ENCODE data around the gene SLC25A23.

SLC25A23 gene

GRCh38 chr19:6482343-6482686 lies 22.7 kb upstream of the SLC25A23 start:
- no peak overlapping the region for H3K4me3 ChIP-seq (ENCODE audit: low read depth, low read length)
- no peak for DNase-seq (ENCODE audit: low read depth)

GRCh38 chr19:6481541-6482342 lies 22.1 kb upstream of the SLC25A23 start, which contains the start of gene DENND1C:
Gene DENND1C (minus strand): TSS chr19:6481787. CDS start chr19:6481695, 92 bp downstream.
- no peak within 1 kb of the TSS for H3K4me3 ChIP-seq (ENCODE audit: low read depth, low read length)
- DNase-seq (ENCODE audit: low read depth): no peak

GRCh38 chr19:6480848-6481415 lies 21.3 kb upstream of the SLC25A23 start:
- H3K4me3 ChIP-seq (ENCODE audit: low read depth, low read length): no peak overlapping the region
- DNase-seq (ENCODE audit: low read depth): no peak

GRCh38 chr19:6479836-6480398 lies 20.3 kb upstream of the SLC25A23 start:
- no peak for DNase-seq (ENCODE audit: low read depth)
- H3K4me3 ChIP-seq (ENCODE audit: low read depth, low read length): no peak overlapping the region

GRCh38 chr19:6478815-6479214 lies 19.2 kb upstream of the SLC25A23 start:
- no peak overlapping the region for H3K4me3 ChIP-seq (ENCODE audit: low read depth, low read length)
- no peak for DNase-seq (ENCODE audit: low read depth)

- no peak for DNase-seq (ENCODE audit: low read depth)
- peak overlapping the region; percentile 27 for H3K4me3 ChIP-seq (ENCODE audit: low read depth, low read length)
Observed at GRCh38 chr19:6476896-6477431, 17.4 kb upstream of the SLC25A23 start.

- DNase-seq (ENCODE audit: low read depth): no peak
- peak overlapping the region; percentile 27 for H3K4me3 ChIP-seq (ENCODE audit: low read depth, low read length)
Observed at GRCh38 chr19:6476155-6476895, 16.7 kb upstream of the SLC25A23 start.

GRCh38 chr19:6475321-6476108 lies 15.9 kb upstream of the SLC25A23 start:
- no peak for DNase-seq (ENCODE audit: low read depth)
- H3K4me3 ChIP-seq (ENCODE audit: low read depth, low read length): no peak overlapping the region

- no peak for DNase-seq (ENCODE audit: low read depth)
- H3K4me3 ChIP-seq (ENCODE audit: low read depth, low read length): no peak overlapping the region
Observed at GRCh38 chr19:6473647-6474046, 14.1 kb upstream of the SLC25A23 start.

GRCh38 chr19:6472713-6473112 lies 13.1 kb upstream of the SLC25A23 start:
- no peak for DNase-seq (ENCODE audit: low read depth)
- no peak overlapping the region for H3K4me3 ChIP-seq (ENCODE audit: low read depth, low read length)

- no peak for DNase-seq (ENCODE audit: low read depth)
- H3K4me3 ChIP-seq (ENCODE audit: low read depth, low read length): no peak overlapping the region
Observed at GRCh38 chr19:6471076-6471475, 11.5 kb upstream of the SLC25A23 start.

GRCh38 chr19:6470173-6470572 lies 10.6 kb upstream of the SLC25A23 start:
- H3K4me3 ChIP-seq (ENCODE audit: low read depth, low read length): no peak overlapping the region
- no peak for DNase-seq (ENCODE audit: low read depth)

- DNase-seq (ENCODE audit: low read depth): no peak
- no peak overlapping the region for H3K4me3 ChIP-seq (ENCODE audit: low read depth, low read length)
Observed at GRCh38 chr19:6467384-6467783, 7.8 kb upstream of the SLC25A23 start.

- no peak for DNase-seq (ENCODE audit: low read depth)
Observed at GRCh38 chr19:6466526-6467248, 7.1 kb upstream of the SLC25A23 start.

GRCh38 chr19:6465663-6466062 lies 6.1 kb upstream of the SLC25A23 start:
- H3K4me3 ChIP-seq (ENCODE audit: low read depth, low read length): no peak overlapping the region
- no peak for DNase-seq (ENCODE audit: low read depth)

More at GRCh38 chr19:6466526-6467248, 7.1 kb upstream of the SLC25A23 start:
- H3K4me3 ChIP-seq (ENCODE audit: low read depth, low read length): no peak overlapping the region

- DNase-seq (ENCODE audit: low read depth): no peak
- no peak overlapping the region for H3K4me3 ChIP-seq (ENCODE audit: low read depth, low read length)
Observed at GRCh38 chr19:6465006-6465405, 5.4 kb upstream of the SLC25A23 start.

GRCh38 chr19:6464070-6464873 lies 4.7 kb upstream of the SLC25A23 start, which contains the start of gene CRB3:
Gene CRB3 (plus strand): TSS chr19:6464271. CDS start chr19:6464702, 431 bp downstream.
- DNase-seq (ENCODE audit: low read depth): no peak
- H3K4me3 ChIP-seq (ENCODE audit: low read depth, low read length): no peak within 1 kb of the TSS

All from skeletal muscle cell (primary cell).